ENCODE results near the gene FIGLA. TPM values are rescaled to one million over a fixed set of nuclear protein-coding genes. Genes with fewer than 3 reads are reported as not detected.
"Not testable (repeated sequence)": the region's sequence is repeated elsewhere in the genome, so short reads cannot be mapped to it uniquely, and the experiment has no call there.

Gene FIGLA
- total RNA-seq, 3 donors from 2014 or later: not detected

DNA sequence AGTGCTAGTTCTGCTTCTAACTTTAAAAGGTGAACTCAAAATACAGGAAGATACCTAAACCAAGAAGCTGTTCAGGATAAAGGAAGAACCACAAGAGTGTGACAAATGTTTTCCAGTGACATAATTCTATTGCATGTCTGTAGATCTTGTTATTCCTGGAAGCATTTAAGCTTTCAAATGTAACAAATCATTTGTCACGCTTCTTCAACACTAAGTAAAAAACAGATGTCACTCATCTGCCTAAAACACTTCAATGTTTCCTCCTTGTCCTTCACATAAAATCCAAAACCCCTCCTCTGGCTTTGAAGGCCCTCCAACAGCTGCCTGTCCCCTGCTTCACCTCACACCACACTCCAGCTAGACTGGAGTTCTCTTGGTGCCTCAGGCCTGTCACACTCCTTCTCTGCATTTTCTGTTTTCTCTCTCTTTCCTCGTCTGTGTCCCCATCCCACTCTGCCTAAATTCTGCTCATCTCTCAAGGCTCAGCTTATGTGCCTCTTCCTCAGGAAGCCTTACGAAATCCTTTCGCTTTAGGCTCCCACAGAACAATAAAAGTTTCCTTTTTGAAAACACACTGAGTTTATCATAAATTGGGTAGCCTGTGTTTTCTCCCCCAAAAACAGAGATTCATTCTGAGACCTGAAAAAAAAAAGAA lies 36.4 kb upstream of the FIGLA start:
- no peaks in the 10 kb centered on the region for H3K27me3 Mint-ChIP-seq (ENCODE audit: low read depth)
- peaks cover 5% of the 10 kb centered on the region for H3K4me1 Mint-ChIP-seq (ENCODE audit: low read depth)
- H3K9me3 Mint-ChIP-seq: no peaks in the 10 kb centered on the region
- DNase-seq (no peak), ATAC-seq (peak; percentile 35 to 58)
- no peaks in the 10 kb centered on the region for H3K36me3 Mint-ChIP-seq (ENCODE audit: insufficient read depth)
- no peak overlapping the region for H3K4me3 Mint-ChIP-seq

DNA sequence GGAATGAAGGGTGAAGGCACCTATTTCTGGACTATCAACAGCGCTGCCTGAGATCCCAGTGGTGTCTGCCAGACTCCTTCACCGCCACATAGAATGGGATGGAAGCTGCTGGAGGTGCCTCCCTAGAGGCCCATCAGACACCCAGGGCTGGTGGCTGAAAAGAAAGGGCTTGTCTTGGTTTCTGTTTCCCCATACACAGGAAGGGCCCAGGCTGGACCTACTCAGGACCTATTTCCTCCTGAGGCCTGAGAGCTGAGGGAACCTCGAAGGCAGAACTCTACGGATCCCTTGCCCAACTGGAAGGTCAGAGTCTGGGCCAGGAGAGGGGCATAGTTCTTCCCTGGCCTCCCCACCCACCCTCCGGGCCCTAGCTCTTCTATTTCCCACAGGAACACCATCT lies 32.8 kb upstream of the FIGLA start:
- ATAC-seq (no peak), DNase-seq (no peak)
- no peaks in the 10 kb centered on the region for H3K36me3 Mint-ChIP-seq (ENCODE audit: insufficient read depth)
- H3K27me3 Mint-ChIP-seq (ENCODE audit: low read depth): no peaks in the 10 kb centered on the region
- H3K4me1 Mint-ChIP-seq (ENCODE audit: low read depth): peaks cover 5% of the 10 kb centered on the region
- no peak overlapping the region for H3K4me3 Mint-ChIP-seq
- no peaks in the 10 kb centered on the region for H3K9me3 Mint-ChIP-seq

DNA sequence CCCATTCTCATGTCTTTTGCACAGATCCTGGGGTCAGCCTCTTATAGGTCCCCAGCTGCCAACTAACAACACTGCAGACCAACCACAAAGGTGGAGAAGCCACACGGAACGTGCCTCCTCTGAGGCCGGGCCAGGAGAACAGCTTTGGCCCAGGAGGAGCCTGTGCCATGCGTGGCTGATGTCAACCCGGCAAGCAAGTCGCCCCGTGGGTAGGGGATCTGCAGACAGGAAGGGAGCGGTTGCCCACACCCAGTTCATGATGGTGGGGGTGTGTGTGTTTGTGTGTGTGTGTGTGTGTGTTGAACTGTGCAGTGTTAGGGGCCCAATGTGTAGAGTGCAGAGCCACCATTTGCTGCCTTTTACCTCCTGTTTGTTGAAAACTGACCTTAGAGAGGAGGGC lies 32.4 kb upstream of the FIGLA start:
- ATAC-seq: no peak

DNA sequence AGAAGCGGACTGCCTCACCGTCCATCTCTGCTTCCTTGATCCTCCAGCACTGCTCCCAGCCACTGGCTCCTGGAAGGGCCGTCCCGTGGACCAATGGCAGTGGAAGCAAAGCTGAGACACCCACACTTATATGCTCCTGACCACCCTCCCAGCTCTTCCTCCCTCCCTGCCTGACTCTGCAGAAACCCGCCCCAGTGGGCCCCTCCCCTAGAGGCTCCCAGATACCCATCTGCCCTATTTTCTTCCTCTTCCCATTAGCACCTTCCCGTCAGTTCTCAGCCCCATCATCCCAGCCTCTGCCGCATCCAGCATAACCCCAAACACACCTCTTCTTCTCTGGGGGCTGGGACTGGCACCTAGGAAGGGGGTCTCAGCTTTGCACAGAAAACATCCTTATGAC lies 30.1 kb upstream of the FIGLA start, which contains the start of gene CLEC4F:
Gene CLEC4F, minus strand, starts transcription at position 101 of the 400 bp plus-strand sequence. Its CDS starts 76 bp downstream, at position 25.
- Mint-ChIP-seq H3K9me3 (no peaks in the 10 kb centered on the region), H3K4me1 (ENCODE audit: low read depth) (no peaks in the 10 kb centered on the region), H3K36me3 (ENCODE audit: insufficient read depth) (no peaks in the 10 kb centered on the region), H3K27me3 (ENCODE audit: low read depth) (no peaks in the 10 kb centered on the region), H3K4me3 (no peak within 1 kb of the TSS)
- no peak for ATAC-seq
- no peak for DNase-seq

More for the DNA sequence above, 32.4 kb upstream of the FIGLA start:
- H3K4me1 Mint-ChIP-seq (ENCODE audit: low read depth): peaks cover 5% of the 10 kb centered on the region
- no peak for DNase-seq
- no peaks in the 10 kb centered on the region for H3K27me3 Mint-ChIP-seq (ENCODE audit: low read depth)
- no peaks in the 10 kb centered on the region for H3K9me3 Mint-ChIP-seq
- H3K4me3 Mint-ChIP-seq: no peak overlapping the region
- H3K36me3 Mint-ChIP-seq (ENCODE audit: insufficient read depth): no peaks in the 10 kb centered on the region

DNA sequence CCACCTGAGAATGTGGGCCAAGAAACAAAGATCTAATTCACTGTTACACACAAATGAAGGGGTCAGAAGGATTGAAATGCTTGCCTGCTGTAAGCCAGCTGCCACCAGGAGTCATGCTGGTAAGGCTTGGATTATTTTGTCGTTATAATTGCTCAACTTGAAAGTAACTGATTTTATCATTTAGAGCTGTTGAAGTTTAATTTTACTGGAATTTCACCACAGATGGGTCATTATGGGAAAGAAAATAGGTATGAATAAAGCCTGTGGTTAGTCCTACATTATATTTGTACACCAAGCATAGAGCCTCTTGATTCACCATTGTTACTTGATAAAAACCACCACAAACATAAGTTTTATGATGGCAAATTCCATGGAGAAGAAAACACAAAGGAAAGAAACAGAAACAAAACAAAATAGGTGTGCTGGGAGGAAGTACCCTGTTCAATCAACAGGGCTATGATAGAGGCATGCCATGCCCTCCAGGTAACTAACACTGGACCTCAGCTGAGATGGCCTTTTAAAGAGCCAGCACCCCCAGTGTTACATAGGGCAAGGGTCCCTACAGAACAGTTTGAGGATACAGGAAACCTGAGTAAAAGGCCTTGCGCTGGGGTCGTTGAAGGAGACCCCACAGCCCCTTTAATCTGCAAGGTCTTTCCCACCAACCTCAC lies 27.0 kb upstream of the FIGLA start:
- Mint-ChIP-seq H3K9me3 (no peaks in the 10 kb centered on the region), H3K4me3 (no peak overlapping the region), H3K27me3 (ENCODE audit: low read depth) (peaks cover 3% of the 10 kb centered on the region), H3K4me1 (ENCODE audit: low read depth) (no peaks in the 10 kb centered on the region), H3K36me3 (ENCODE audit: insufficient read depth) (no peaks in the 10 kb centered on the region)
- no peak for ATAC-seq
- DNase-seq: no peak

DNA sequence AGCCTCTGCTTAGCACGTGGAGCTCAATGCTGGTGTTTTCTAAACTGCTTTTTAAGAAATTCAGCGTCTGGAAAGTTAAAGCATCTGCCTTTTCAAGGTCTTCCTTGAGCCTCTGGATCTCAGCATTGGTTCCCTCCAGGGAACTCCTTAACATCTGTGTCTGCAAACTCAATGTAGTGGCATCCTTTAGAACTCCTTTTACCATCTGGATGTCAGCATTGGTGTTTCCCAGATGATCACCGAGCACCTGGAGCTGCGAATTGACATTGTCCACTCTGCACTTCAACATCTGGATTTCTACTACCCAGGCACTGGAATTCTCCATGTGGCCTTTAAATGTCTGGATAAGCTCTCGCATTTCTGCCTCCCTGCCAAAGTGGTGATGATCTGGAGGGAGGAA lies 26.3 kb upstream of the FIGLA start:
- Mint-ChIP-seq H3K4me1 (ENCODE audit: low read depth) (no peaks in the 10 kb centered on the region), H3K27me3 (ENCODE audit: low read depth) (peaks cover 3% of the 10 kb centered on the region), H3K9me3 (no peaks in the 10 kb centered on the region), H3K36me3 (ENCODE audit: insufficient read depth) (no peaks in the 10 kb centered on the region), H3K4me3 (no peak overlapping the region)
- ATAC-seq: no peak
- DNase-seq: no peak

DNA sequence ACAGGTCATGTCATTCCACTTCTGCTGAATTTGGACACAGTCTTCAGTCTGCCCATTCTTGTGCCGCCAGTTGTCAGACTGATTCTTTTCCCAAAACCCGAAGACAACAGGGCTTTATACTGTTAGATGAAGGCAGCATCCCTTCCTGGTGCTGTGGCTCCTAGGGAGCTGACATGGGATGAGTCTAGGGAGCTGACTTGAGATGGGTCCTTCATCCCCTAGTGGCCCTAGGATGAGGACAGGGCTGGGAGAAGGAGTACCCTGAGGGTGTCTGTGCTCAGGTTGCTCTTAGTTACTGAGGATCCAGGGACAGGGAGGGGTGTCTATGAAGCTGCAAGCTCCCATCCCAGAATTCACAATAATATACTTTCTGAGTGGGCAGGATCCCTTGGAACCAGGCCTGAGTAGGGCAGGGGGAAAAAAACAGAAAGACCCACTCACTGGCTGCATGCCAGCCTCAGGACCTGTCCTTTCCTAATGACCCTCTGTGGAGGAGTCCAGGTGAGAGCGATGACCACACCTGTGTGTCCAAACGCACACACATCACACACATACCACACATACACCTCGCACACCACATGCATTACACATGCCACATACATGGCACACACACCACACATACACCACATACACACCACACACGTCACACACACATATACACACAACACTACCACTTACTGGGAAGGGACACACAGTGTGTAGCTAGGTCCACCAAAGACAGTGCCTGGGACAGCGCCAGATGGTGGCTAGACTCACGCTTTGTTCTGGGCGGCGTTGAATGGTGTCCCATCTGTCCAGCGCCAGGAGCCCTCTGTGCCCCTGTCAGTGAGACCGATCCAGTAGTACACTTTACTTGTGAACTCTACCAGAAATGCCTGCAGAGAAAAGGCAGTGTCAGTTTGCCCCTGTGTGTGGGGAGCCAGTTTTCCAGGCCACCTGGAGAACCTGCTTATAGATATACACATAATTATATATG lies 18.8 kb upstream of the FIGLA start:
- ATAC-seq (no peak), DNase-seq (no peak)
- no peaks in the 10 kb centered on the region for H3K4me1 Mint-ChIP-seq (ENCODE audit: low read depth)
- no peaks in the 10 kb centered on the region for H3K9me3 Mint-ChIP-seq
- no peaks in the 10 kb centered on the region for H3K36me3 Mint-ChIP-seq (ENCODE audit: insufficient read depth)
- peaks cover 13% of the 10 kb centered on the region for H3K27me3 Mint-ChIP-seq (ENCODE audit: low read depth)
- no peak overlapping the region for H3K4me3 Mint-ChIP-seq

DNA sequence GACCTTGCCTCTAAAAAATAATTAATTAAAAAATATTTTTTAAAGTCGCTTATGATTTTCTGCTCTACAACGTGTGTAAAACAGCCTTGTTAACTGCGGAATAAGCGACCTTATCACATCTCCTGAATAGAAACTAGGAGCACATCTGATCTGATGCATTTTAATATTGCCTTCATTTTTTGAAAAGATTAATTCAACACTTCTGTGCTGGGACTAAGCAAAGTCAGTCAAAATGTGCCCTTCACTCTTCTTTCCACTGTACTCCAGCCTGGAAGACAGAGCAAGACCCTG lies 17.3 kb upstream of the FIGLA start:
- Mint-ChIP-seq H3K9me3 (no peaks in the 10 kb centered on the region), H3K4me3 (no peak overlapping the region), H3K27me3 (ENCODE audit: low read depth) (peaks cover 12% of the 10 kb centered on the region), H3K36me3 (ENCODE audit: insufficient read depth) (no peaks in the 10 kb centered on the region), H3K4me1 (ENCODE audit: low read depth) (no peaks in the 10 kb centered on the region)
- ATAC-seq (no peak), DNase-seq (no peak)

DNA sequence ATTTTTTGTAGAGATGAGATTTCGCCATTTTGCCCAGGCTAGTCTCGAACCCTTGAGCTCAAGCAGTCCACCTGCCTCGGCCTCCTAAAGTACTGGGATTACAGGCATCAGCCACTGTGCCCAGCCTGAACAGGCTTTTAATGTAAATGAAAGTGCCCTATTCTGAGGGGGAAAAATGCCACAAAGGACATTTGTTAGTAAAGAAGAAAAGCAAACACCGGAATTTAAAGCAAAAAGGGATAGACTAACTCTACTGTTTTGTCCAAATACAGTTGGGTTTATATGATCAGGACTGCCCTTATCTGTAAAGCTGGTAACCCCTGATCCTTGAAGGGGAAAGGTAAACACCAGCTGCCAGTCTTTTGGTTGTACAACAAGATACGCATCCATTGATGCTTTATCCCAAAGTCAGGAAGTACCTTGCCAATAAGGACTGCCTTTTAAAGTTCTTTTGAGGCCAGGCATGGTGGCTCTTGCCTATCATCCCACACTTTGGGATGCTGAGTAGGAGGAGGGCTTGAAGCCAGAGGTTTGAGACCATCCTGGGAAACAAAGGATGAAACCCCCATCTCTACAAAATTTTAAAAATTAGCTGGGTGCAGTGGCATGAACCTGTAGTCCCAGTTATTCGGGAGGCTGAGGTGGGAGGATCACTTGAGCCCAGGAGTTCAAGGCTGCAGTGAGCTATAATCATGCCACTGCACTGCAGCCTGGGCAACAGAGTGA lies 16.8 kb upstream of the FIGLA start:
- DNase-seq (no peak), ATAC-seq (no peak)

DNA sequence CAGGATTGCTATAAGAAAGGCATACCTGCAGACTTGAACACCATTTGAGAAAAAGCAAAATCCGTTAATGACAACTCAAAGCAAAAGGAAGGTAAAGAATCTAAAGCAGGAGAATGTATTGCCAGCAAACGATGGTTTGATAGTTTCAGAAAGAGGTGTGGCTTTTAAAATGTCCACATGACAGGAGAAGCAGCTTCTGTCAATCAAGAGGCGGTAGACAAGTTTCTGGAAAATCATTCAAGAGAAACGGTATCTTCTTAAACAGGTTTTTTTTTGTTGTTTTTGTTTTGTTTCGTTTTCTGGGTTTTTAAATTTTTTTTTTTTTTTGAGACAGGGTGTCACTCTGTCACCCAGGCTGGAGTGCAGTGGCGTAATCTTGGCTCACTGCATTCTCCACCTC lies 16.2 kb upstream of the FIGLA start:
- Mint-ChIP-seq H3K4me3 (no peak overlapping the region), H3K36me3 (ENCODE audit: insufficient read depth) (no peaks in the 10 kb centered on the region), H3K27me3 (ENCODE audit: low read depth) (peaks cover 13% of the 10 kb centered on the region), H3K4me1 (ENCODE audit: low read depth) (no peaks in the 10 kb centered on the region), H3K9me3 (no peaks in the 10 kb centered on the region)
- ATAC-seq (no peak), DNase-seq (no peak)

More for the DNA sequence above, 16.8 kb upstream of the FIGLA start:
- H3K9me3 Mint-ChIP-seq: no peaks in the 10 kb centered on the region
- H3K4me1 Mint-ChIP-seq (ENCODE audit: low read depth): no peaks in the 10 kb centered on the region
- H3K27me3 Mint-ChIP-seq (ENCODE audit: low read depth): peaks cover 13% of the 10 kb centered on the region
- no peaks in the 10 kb centered on the region for H3K36me3 Mint-ChIP-seq (ENCODE audit: insufficient read depth)
- H3K4me3 Mint-ChIP-seq: no peak overlapping the region

DNA sequence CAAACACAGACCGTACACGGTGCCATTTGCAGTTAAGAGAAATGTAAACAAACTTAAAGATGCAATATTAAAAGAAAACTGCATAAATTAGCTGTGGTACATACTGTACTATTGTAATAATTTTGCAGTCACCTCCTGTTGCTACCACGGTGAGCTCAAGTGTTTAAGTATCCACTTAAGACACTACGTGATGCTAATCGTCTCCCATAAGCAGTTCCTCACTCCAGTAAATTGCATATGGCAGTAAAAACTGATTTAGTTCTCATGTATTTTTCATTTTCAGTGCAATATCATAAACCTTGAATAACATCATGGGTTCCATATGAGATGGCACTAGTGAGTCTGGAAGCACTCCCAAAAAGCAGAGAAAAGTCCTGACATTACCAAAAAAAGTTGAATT lies 15.6 kb upstream of the FIGLA start:
- no peaks in the 10 kb centered on the region for H3K36me3 Mint-ChIP-seq (ENCODE audit: insufficient read depth)
- H3K27me3 Mint-ChIP-seq (ENCODE audit: low read depth): peaks cover 13% of the 10 kb centered on the region
- no peak overlapping the region for H3K4me3 Mint-ChIP-seq
- no peak for DNase-seq
- no peak for ATAC-seq
- H3K4me1 Mint-ChIP-seq (ENCODE audit: low read depth): no peaks in the 10 kb centered on the region
- H3K9me3 Mint-ChIP-seq: no peaks in the 10 kb centered on the region

DNA sequence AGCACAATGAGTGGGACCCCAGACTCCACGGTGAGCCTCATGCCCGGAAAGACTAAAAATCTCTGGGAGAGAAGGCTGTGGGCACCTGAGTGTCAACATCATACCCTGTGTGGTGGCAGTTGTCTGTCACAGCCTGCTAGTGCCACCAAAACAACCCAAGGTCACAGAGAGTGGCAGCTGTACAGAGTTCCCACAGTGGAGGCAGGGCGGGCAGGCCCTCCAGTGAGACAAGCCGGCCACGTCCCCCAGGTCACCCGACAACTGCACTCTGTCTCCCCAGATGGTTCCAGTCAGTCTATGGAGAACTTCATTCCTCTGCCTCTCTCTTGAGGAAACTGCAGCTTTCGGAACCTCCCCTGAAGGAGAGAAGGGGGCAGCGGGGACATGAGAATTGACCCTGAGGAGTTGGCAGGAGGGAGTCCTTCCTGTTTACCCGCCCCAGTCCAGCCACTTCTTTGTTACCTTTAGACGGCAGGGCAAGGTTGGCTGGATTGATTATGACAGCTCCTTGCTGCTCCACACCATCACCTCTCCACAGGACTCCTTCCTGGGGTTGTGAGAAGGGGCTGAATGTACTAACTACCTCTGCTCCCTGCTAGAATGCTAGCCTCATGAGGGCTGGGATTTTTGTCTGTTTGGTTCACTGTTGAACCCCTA lies 11.3 kb upstream of the FIGLA start:
- no peaks in the 10 kb centered on the region for H3K4me1 Mint-ChIP-seq (ENCODE audit: low read depth)
- no peak for DNase-seq
- H3K9me3 Mint-ChIP-seq: peaks cover 7% of the 10 kb centered on the region
- no peaks in the 10 kb centered on the region for H3K36me3 Mint-ChIP-seq (ENCODE audit: insufficient read depth)
- no peak for ATAC-seq
- peaks cover 9% of the 10 kb centered on the region for H3K27me3 Mint-ChIP-seq (ENCODE audit: low read depth)
- no peak overlapping the region for H3K4me3 Mint-ChIP-seq

DNA sequence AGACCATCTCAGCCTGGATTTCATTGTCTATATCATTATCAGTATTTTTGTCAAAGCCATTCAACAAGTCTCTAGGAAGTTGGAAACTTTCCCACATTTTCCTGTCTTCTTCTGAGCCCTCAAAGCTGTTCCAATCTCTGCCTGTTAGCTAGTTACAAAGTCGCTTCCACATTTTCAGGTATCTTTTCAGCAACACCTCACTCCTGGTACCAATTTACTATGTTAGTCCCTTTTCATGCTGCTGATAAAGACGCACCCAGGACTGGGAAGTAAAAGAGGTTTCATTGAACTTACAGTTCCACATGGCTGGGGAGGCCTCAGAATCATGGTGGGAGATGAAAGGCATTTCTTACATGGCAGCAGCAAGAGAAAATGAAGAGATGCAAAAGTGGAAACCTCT lies 9.3 kb upstream of the FIGLA start:
- peaks cover 7% of the 10 kb centered on the region for H3K9me3 Mint-ChIP-seq
- H3K36me3 Mint-ChIP-seq (ENCODE audit: insufficient read depth): no peaks in the 10 kb centered on the region
- H3K27me3 Mint-ChIP-seq (ENCODE audit: low read depth): peaks cover 6% of the 10 kb centered on the region
- no peak overlapping the region for H3K4me3 Mint-ChIP-seq
- H3K4me1 Mint-ChIP-seq (ENCODE audit: low read depth): no peaks in the 10 kb centered on the region
- DNase-seq (no peak), ATAC-seq (no peak)

DNA sequence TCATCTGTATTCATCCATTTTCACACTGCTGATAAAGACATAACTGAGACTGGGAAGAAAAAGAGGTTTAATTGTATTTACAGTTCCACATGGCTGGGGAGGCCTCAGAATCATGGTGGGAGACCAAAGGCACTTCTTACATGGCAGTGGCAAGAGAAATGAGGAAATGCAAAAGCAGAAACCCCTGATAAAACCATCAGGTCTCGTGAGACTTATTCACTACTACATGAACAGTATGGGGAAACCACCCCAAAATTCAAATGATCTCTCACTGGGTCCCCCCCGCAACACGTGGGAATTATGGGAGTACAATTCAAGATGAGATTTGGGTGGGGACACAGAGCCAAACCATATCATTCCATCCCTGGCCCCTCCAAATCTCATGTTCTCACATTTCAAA lies 7.6 kb upstream of the FIGLA start:
- peaks cover 13% of the 10 kb centered on the region for H3K27me3 Mint-ChIP-seq (ENCODE audit: low read depth)
- ATAC-seq; H3K4me3 Mint-ChIP-seq; H3K36me3 Mint-ChIP-seq (ENCODE audit: insufficient read depth); DNase-seq; H3K4me1 Mint-ChIP-seq (ENCODE audit: low read depth); H3K9me3 Mint-ChIP-seq: not testable (repeated sequence)
